Gastroesophageal sphincter (tissue), 3 donors: ENCODE results near the gene RABEP1.

Experiments
- CTCF ChIP-seq, 4 experiments: fragments of 200-600 bp in 2 of 4; fragments of 450-650 bp in 2 of 4; sonication (generic) in 1 of 4; IDR thresholded peaks; one replicate each; pipeline ENCODE4 v1.5.1; 2017 to 2019; ENCODE audit warnings: antibody characterized with exemption in 4 of 4, mild to moderate bottlenecking in 2 of 4, moderate library complexity in 2 of 4
- POLR2A ChIP-seq, 2 donors: fragments of 450-650 bp; IDR thresholded peaks; one replicate each; pipeline ENCODE4 v1.6.1; 2017; ENCODE audit warnings: antibody characterized with exemption in 2 of 2, mild to moderate bottlenecking in 2 of 2, moderate library complexity in 1 of 2

- no peak for TF ChIP-seq CTCF (IDR thresholded peaks at IDR 0.05)
- no peak for TF ChIP-seq POLR2A (IDR thresholded peaks at IDR 0.05)
Observed at GRCh38 chr17:5247621-5248020, 34.5 kb upstream of the RABEP1 start.
